Endothelial cell of umbilical vein (primary cell): ENCODE data around the gene ENTR1. TPM values are rescaled to one million over a fixed set of nuclear protein-coding genes. Genes with fewer than 3 reads are reported as not detected.

Source experiments
- BruUV-seq: library from RNA; stranded (reverse); fragments of 400-500 nt; replicated peaks from 2 replicates; lab custom pipeline; 2021; lab: Mats Ljungman, UMichigan
- CTCF ChIA-PET: fragments of 300-600, 350-600 bp; sonication (Branson Sonifier 250); formaldehyde crosslinking; loops from one replicate; lab custom pipeline; 2021; ENCODE audit warnings: antibody characterized with exemption, inconsistent platforms; lab: Charles Lee
- POLR2A ChIA-PET: fragments of 300-600, 350-600 bp; sonication (Branson Sonifier 250); formaldehyde crosslinking; loops from one replicate; lab custom pipeline; 2021; ENCODE audit warnings: antibody characterized with exemption, inconsistent platforms; lab: Charles Lee
- DNase-seq: peaks from one replicate; pipeline ENCODE4 v3.0.0-alpha.2; 2011; ENCODE audit warnings: low read depth, low spot score
- FAIRE-seq: peaks from 2 replicates; lab custom pipeline; 2011; peaks lifted over from hg19 to GRCh38; lab: Jason Lieb, UNC
- H2AFZ ChIP-seq: 2 replicates; pipeline ENCODE4 v1.6.0; 2012; ENCODE audit warnings: low read depth, low read length, control low read depth, inconsistent platforms
- H3K27ac ChIP-seq: 2 replicates; pipeline ENCODE4 v1.5.1; 2011; ENCODE audit warnings: low read depth, mild to moderate bottlenecking, control low read depth, low read length, moderate library complexity; ENCODE audit not compliant: insufficient read depth
- H3K27me3 ChIP-seq, 2 experiments: 2 replicates each; pipeline versions ENCODE4 v1.6.0 to v1.6.1; 2011; ENCODE audit warnings: low read length in 2 of 2, mixed read lengths in 1 of 2; ENCODE audit not compliant: control insufficient read depth in 2 of 2, insufficient read depth in 2 of 2
- H3K36me3 ChIP-seq, 2 experiments: 2 replicates in 1 of 2; 3 replicates in 1 of 2; pipeline ENCODE4 v1.5.1; 2011; ENCODE audit warnings: low read length in 2 of 2, mild to moderate bottlenecking in 1 of 2, moderate library complexity in 1 of 2; ENCODE audit not compliant: control insufficient read depth in 2 of 2, insufficient read depth in 2 of 2; ENCODE audit errors: extremely low read depth in 1 of 2
- H3K4me1 ChIP-seq: 3 replicates; pipeline ENCODE4 v1.5.1; 2011; ENCODE audit warnings: mild to moderate bottlenecking, low read length; ENCODE audit not compliant: control insufficient read depth, insufficient read depth; ENCODE audit errors: extremely low read depth
- H3K4me2 ChIP-seq: 2 replicates; pipeline ENCODE4 v1.6.1; 2011; ENCODE audit warnings: low read length, control low read depth, mixed read lengths; ENCODE audit not compliant: insufficient read depth
- H3K4me3 ChIP-seq, 3 experiments: fragments of 200-600 bp in 1 of 3; sonication (generic), shearing (Covaris generic) in 1 of 3; replicated peaks in 1 of 3; 2 replicates each; pipeline ENCODE4 v1.5.1; 2011 to 2016; ENCODE audit warnings: control low read depth in 3 of 3, low read length in 3 of 3, mild to moderate bottlenecking in 2 of 3, inconsistent platforms in 1 of 3, low read depth in 1 of 3, moderate library complexity in 1 of 3; ENCODE audit not compliant: insufficient read depth in 1 of 3
- H3K79me2 ChIP-seq: 2 replicates; pipeline ENCODE4 v1.6.0; 2012; ENCODE audit warnings: low read length, inconsistent platforms; ENCODE audit not compliant: control insufficient read depth, insufficient read depth
- H3K9ac ChIP-seq: replicated peaks from 2 replicates; pipeline ENCODE3; 2011; ENCODE audit warnings: low read length, control low read depth; ENCODE audit not compliant: insufficient read depth; ENCODE audit errors: extremely low read depth
- H3K9me1 ChIP-seq: replicated peaks from 3 replicates; pipeline ENCODE4 v1.6.0; 2011; ENCODE audit warnings: mild to moderate bottlenecking, low read length; ENCODE audit not compliant: control insufficient read depth, insufficient read depth; ENCODE audit errors: extremely low read depth
- H3K9me3 ChIP-seq: replicated peaks from 2 replicates; pipeline ENCODE4 v1.5.1; 2012; ENCODE audit warnings: low read length, inconsistent platforms; ENCODE audit not compliant: control insufficient read depth, insufficient read depth
- H4K20me1 ChIP-seq: replicated peaks from 2 replicates; pipeline ENCODE3; 2011; ENCODE audit warnings: mild to moderate bottlenecking, low read length; ENCODE audit not compliant: control insufficient read depth, insufficient read depth; ENCODE audit errors: extremely low read depth
- CTCF ChIP-seq, 2 donors: IDR thresholded peaks; 1 replicate in 1 of 2; 2 replicates in 1 of 2; pipeline ENCODE4 v1.5.1; 2011; ENCODE audit warnings: low read length in 2 of 2, mild to moderate bottlenecking in 2 of 2, moderate library complexity in 2 of 2, control low read depth in 1 of 2, inconsistent platforms in 1 of 2, low read depth in 1 of 2; ENCODE audit not compliant: insufficient read depth in 1 of 2; ENCODE audit errors: extremely low read depth in 1 of 2
- EZH2 ChIP-seq: IDR thresholded peaks from 2 replicates; pipeline ENCODE4 v1.6.1; 2012; ENCODE audit warnings: borderline replicate concordance, low read depth, mild to moderate bottlenecking, moderate library complexity, low read length, inconsistent platforms; ENCODE audit not compliant: severe bottlenecking
- FOS ChIP-seq: IDR thresholded peaks from 2 replicates; pipeline ENCODE4 v1.6.1; 2011; ENCODE audit warnings: mild to moderate bottlenecking, low read length, moderate library complexity, borderline replicate concordance; ENCODE audit not compliant: insufficient read depth
- GATA2 ChIP-seq: IDR thresholded peaks from 2 replicates; pipeline ENCODE4 v1.7.0; 2011; ENCODE audit warnings: low read depth, mild to moderate bottlenecking, moderate library complexity, mixed read lengths, low read length; ENCODE audit not compliant: insufficient read length, insufficient read depth
- JUN ChIP-seq: IDR thresholded peaks from 2 replicates; pipeline ENCODE4 v1.6.1; 2011; ENCODE audit warnings: borderline replicate concordance, low read depth; ENCODE audit not compliant: insufficient read length, insufficient read depth
- MAX ChIP-seq: IDR thresholded peaks from 2 replicates; pipeline ENCODE4 v1.6.1; 2011; ENCODE audit not compliant: insufficient read depth, insufficient read length
- MYC ChIP-seq: IDR thresholded peaks from one replicate; pipeline ENCODE4 v1.6.1; 2011; ENCODE audit warnings: mild to moderate bottlenecking, low read depth, low read length
- POLR2A ChIP-seq: IDR thresholded peaks from 2 replicates; pipeline ENCODE4 v1.6.1; 2012; ENCODE audit warnings: low read depth, mild to moderate bottlenecking, control low read depth, low read length
- POLR2AphosphoS5 ChIP-seq: IDR thresholded peaks from 2 replicates; pipeline ENCODE4 v1.6.1; 2012; ENCODE audit warnings: low read depth, mild to moderate bottlenecking, control low read depth, low read length, moderate library complexity; ENCODE audit not compliant: insufficient read depth
- dilution Hi-C: fragments of 300-500 bp; cut with MboI; formaldehyde crosslinking; loops from one replicate; pipeline ENCODE4 v1.15.0; 2019; ENCODE audit warnings: low sequenced_read_pairs; ENCODE audit not compliant: extremely low pct_ligation_motif_present
- intact Hi-C: fragments of 100-400 bp; cut with micrococcal nuclease; formaldehyde crosslinking; loops from one replicate; pipeline ENCODE4 v1.10.0; 2022
- polyA plus RNA-seq, 4 experiments: library from polyadenylated mRNA; depleted of rRNA in 3 of 4; stranded (reverse) in 3 of 4; unstranded in 1 of 4; fragments of >200 nt; gene quantifications; 2 replicates each; pipeline versions ENCODE4 v1.2.1 to v1.2.3, GENCODE V29; 2011 to 2012; ENCODE audit warnings: missing spikeins in 1 of 4
- total RNA-seq: library from RNA; stranded (reverse); gene quantifications from 2 replicates; pipeline ENCODE4 v1.2.3, GENCODE V29; 2021

Gene ENTR1
- total and polyA plus RNA-seq, 2 donors (not counting 3 experiments of a cell fraction or from before 2014, with no cell fraction given): 36.0 to 61.6 TPM

GRCh38 chr9:136370687-136371532 is 39.5 kb downstream of the ENTR1 start:
- no peak overlapping the region for H3K4me2 ChIP-seq
- no peaks in the 10 kb centered on the region for H3K36me3 ChIP-seq
- no peak overlapping the region for H2AFZ ChIP-seq
- TF ChIP-seq MAX (no peak), JUN (no peak), EZH2 (no peak), FOS (no peak), GATA2 (no peak), POLR2AphosphoS5 (no peak), POLR2A (no peak), MYC (no peak), CTCF (IDR thresholded peaks at IDR 0.05; ENCODE audit: extremely low read depth in 1 of 2, insufficient read depth in 1 of 2, low read depth in 1 of 2, low read length in 2 of 2) (no peak)
- no peaks in the 10 kb centered on the region for H3K4me1 ChIP-seq
- FAIRE-seq (no peak), DNase-seq (no peak)
- H4K20me1 ChIP-seq: no peaks in the 10 kb centered on the region
- CTCF ChIA-PET: interaction anchor here (0.8 to 1.1 kb wide), 2 partner anchors 9 to 58 kb away, joined by 4 read pairs; no protein-coding TSS in a partner anchor
- BruUV-seq: no TSS peak
- H3K79me2 ChIP-seq: no peaks in the 10 kb centered on the region
- no peaks in the 10 kb centered on the region for H3K9me3 ChIP-seq
- dilution Hi-C loops: no loop called here
- H3K9ac ChIP-seq: no peak overlapping the region
- no peaks in the 10 kb centered on the region for H3K9me1 ChIP-seq
- POLR2A ChIA-PET: no interaction called here
- intact Hi-C loops: no loop called here
- no peaks in the 10 kb centered on the region for H3K27me3 ChIP-seq
- H3K4me3 ChIP-seq: no peak overlapping the region
- no peak overlapping the region for H3K27ac ChIP-seq
